ENCODE results near the gene PIH1D2. TPM values are rescaled to one million over a fixed set of nuclear protein-coding genes. Genes with fewer than 3 reads are reported as not detected.

Gene PIH1D2
- total RNA-seq, 1 experiment from 2014 or later, result 2.7 TPM

GRCh38 chr11:112062923-112063322 lies 10.9 kb downstream of the PIH1D2 start:
- H3K36me3 Mint-ChIP-seq (ENCODE audit: insufficient read depth, unreplicated experiment), result peaks cover 53% of the 10 kb centered on the region
- DNase-seq, result no peak
- no peak overlapping the region for H3K27ac Mint-ChIP-seq (ENCODE audit: unreplicated experiment)
- TF ChIP-seq, protein P1, sequence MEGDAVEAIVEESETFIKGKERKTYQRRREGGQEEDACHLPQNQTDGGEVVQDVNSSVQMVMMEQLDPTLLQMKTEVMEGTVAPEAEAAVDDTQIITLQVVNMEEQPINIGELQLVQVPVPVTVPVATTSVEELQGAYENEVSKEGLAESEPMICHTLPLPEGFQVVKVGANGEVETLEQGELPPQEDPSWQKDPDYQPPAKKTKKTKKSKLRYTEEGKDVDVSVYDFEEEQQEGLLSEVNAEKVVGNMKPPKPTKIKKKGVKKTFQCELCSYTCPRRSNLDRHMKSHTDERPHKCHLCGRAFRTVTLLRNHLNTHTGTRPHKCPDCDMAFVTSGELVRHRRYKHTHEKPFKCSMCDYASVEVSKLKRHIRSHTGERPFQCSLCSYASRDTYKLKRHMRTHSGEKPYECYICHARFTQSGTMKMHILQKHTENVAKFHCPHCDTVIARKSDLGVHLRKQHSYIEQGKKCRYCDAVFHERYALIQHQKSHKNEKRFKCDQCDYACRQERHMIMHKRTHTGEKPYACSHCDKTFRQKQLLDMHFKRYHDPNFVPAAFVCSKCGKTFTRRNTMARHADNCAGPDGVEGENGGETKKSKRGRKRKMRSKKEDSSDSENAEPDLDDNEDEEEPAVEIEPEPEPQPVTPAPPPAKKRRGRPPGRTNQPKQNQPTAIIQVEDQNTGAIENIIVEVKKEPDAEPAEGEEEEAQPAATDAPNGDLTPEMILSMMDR (IDR thresholded peaks at IDR 0.05; ENCODE audit: insufficient read depth in 1 of 2, low read depth in 1 of 2, low read length in 1 of 2, severe bottlenecking in 1 of 2, unreplicated experiment in 1 of 2), result no peak
- H3K4me3 Mint-ChIP-seq (ENCODE audit: unreplicated experiment), result no peak overlapping the region
- H3K4me1 ChIP-seq, result no peaks in the 10 kb centered on the region
- no peaks in the 10 kb centered on the region for H3K27me3 ChIP-seq (replicated peaks; ENCODE audit: control insufficient read depth, insufficient read depth, low read length)
- H3K27me3 Mint-ChIP-seq (ENCODE audit: insufficient read depth, unreplicated experiment), result no peaks in the 10 kb centered on the region
- H3K4me1 Mint-ChIP-seq (ENCODE audit: low read depth, unreplicated experiment), result no peaks in the 10 kb centered on the region
- ChIA-PET POLR2A (no interaction called here), CTCF (no interaction called here)
- H3K9me3 ChIP-seq, result no peaks in the 10 kb centered on the region
- peaks cover 11% of the 10 kb centered on the region for H3K36me3 ChIP-seq (ENCODE audit: control insufficient read depth, insufficient read depth, low read length)
- intact Hi-C loops (cut with micrococcal nuclease; ENCODE audit: unreplicated experiment), result no loop called here
- no peak overlapping the region for H3K4me3 ChIP-seq (ENCODE audit: low read depth, low read length)
- BruUV-seq (replicated peaks), result TSS peak; percentile 53
- H3K9me3 Mint-ChIP-seq (ENCODE audit: unreplicated experiment), result no peaks in the 10 kb centered on the region

DNA sequence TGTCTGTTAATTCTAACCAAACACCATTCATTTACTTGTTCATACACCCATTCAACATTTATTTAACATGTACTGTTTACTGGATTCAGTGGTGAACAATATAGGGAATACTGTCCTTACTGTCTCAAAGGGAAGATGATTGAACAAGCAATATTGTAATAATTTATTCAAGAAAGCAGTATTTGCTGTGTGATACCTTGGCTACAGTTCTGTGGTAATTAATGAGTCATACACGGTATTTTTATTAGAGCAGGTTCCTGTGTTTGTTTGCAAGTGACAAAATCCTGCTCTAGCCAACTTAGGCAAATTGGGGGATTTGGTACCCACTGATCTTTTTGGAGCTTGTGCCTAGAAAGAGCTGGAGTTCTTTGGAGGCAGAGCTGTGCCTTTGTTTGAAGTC lies 15.7 kb downstream of the PIH1D2 start:
- Histone ChIP-seq H3K9me3 (no peaks in the 10 kb centered on the region), H3K4me3 (ENCODE audit: low read depth, low read length) (no peak overlapping the region), H3K36me3 (ENCODE audit: control insufficient read depth, insufficient read depth, low read length) (peaks cover 12% of the 10 kb centered on the region), H3K4me1 (no peaks in the 10 kb centered on the region), H3K27me3 (replicated peaks; ENCODE audit: control insufficient read depth, insufficient read depth, low read length) (no peaks in the 10 kb centered on the region)
- Mint-ChIP-seq H3K4me1 (ENCODE audit: low read depth, unreplicated experiment) (no peaks in the 10 kb centered on the region), H3K27me3 (ENCODE audit: insufficient read depth, unreplicated experiment) (no peaks in the 10 kb centered on the region), H3K36me3 (ENCODE audit: insufficient read depth, unreplicated experiment) (peaks cover 94% of the 10 kb centered on the region), H3K27ac (ENCODE audit: unreplicated experiment) (no peak overlapping the region), H3K4me3 (ENCODE audit: unreplicated experiment) (no peak overlapping the region), H3K9me3 (ENCODE audit: unreplicated experiment) (no peaks in the 10 kb centered on the region)
- intact Hi-C loops (cut with micrococcal nuclease; ENCODE audit: unreplicated experiment), result no loop called here
- TF ChIP-seq, protein P1 (IDR thresholded peaks at IDR 0.05; ENCODE audit: insufficient read depth in 1 of 2, low read depth in 1 of 2, low read length in 1 of 2, severe bottlenecking in 1 of 2, unreplicated experiment in 1 of 2), result no peak
- BruUV-seq (replicated peaks), result no TSS peak
- ChIA-PET POLR2A (no interaction called here), CTCF (no interaction called here)
- DNase-seq, result no peak

DNA sequence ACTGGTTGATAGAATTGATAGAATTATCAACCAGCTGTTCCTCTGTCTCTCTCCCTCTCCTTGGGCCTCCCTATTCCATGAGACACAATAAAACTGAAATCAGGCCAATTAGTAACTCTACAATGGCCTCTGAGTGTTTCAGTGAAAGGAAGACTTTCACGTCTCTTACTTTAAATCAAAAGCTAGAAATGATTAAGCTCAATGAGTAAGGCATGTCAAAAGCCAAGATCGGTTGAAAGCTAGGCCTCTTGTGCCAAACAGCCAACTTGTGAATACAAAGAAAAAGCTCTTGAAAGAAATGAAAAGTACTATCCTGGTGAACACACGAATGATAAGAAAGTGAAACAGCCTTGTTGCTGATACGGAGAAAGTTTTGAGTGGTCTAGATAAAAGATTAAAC lies 16.6 kb downstream of the PIH1D2 start:
- H3K36me3 ChIP-seq (ENCODE audit: control insufficient read depth, insufficient read depth, low read length), result peaks cover 10% of the 10 kb centered on the region
- POLR2A ChIA-PET, result no interaction called here
- no peaks in the 10 kb centered on the region for H3K4me1 ChIP-seq
- TF ChIP-seq, protein P1 (IDR thresholded peaks at IDR 0.05; ENCODE audit: insufficient read depth in 1 of 2, low read depth in 1 of 2, low read length in 1 of 2, severe bottlenecking in 1 of 2, unreplicated experiment in 1 of 2), result no peak
- Mint-ChIP-seq H3K4me1 (ENCODE audit: low read depth, unreplicated experiment) (no peaks in the 10 kb centered on the region), H3K9me3 (ENCODE audit: unreplicated experiment) (no peaks in the 10 kb centered on the region), H3K27me3 (ENCODE audit: insufficient read depth, unreplicated experiment) (no peaks in the 10 kb centered on the region), H3K27ac (ENCODE audit: unreplicated experiment) (no peak overlapping the region), H3K36me3 (ENCODE audit: insufficient read depth, unreplicated experiment) (peaks cover 87% of the 10 kb centered on the region), H3K4me3 (ENCODE audit: unreplicated experiment) (no peak overlapping the region)
- no TSS peak for BruUV-seq (replicated peaks)
- H3K27me3 ChIP-seq (replicated peaks; ENCODE audit: control insufficient read depth, insufficient read depth, low read length), result no peaks in the 10 kb centered on the region
- H3K9me3 ChIP-seq, result no peaks in the 10 kb centered on the region
- no peak overlapping the region for H3K4me3 ChIP-seq (ENCODE audit: low read depth, low read length)
- DNase-seq, result no peak
- CTCF ChIA-PET, result interaction anchor here (0.6 kb wide), 1 partner anchor 264 kb away, joined by 3 read pairs; no protein-coding TSS in a partner anchor
- intact Hi-C loops (cut with micrococcal nuclease; ENCODE audit: unreplicated experiment), result no loop called here

Data from Caco-2 (cell line).